ENCODE data around the gene LSM10.

GRCh38 chr1:36414384-36414783 is 16.7 kb upstream of the LSM10 start:
- no peak for TF ChIP-seq CTCF (IDR thresholded peaks at IDR 0.05)
- TF ChIP-seq EP300 (IDR thresholded peaks at IDR 0.05): no peak
- TF ChIP-seq POLR2A (IDR thresholded peaks at IDR 0.05): no peak
- TF ChIP-seq POLR2AphosphoS5 (IDR thresholded peaks at IDR 0.05): no peak

All from sigmoid colon (tissue), 4 donors.